ENCODE data around the gene GPX6. TPM values are rescaled to one million over a fixed set of nuclear protein-coding genes. Genes with fewer than 3 reads are reported as not detected.
"Not testable (repeated sequence)": the region's sequence is repeated elsewhere in the genome, so short reads cannot be mapped to it uniquely, and the experiment has no call there.

GPX6 gene
- total RNA-seq, 1 donor, result not detected

- TF ChIP-seq CTCF (IDR thresholded peaks at IDR 0.05; ENCODE audit: insufficient read depth, low read depth, low read length), result no peak
- no peak overlapping the region for H3K4me3 ChIP-seq (ENCODE audit: low read depth, low read length)
- no peak for DNase-seq (ENCODE audit: low read depth)
These were observed 35.2 kb downstream of the GPX6 start for GRCh38 chr6:28480253-28480932.

- no peak for DNase-seq (ENCODE audit: low read depth)
- no peak for TF ChIP-seq CTCF (IDR thresholded peaks at IDR 0.05; ENCODE audit: insufficient read depth, low read depth, low read length)
- H3K4me3 ChIP-seq (ENCODE audit: low read depth, low read length), result no peak overlapping the region
These were observed 37.1 kb downstream of the GPX6 start for GRCh38 chr6:28478518-28478917.

GRCh38 chr6:28474441-28475219, 41.0 kb downstream of the GPX6 start:
- H3K4me3 ChIP-seq (ENCODE audit: low read depth, low read length), result peak overlapping the region; percentile 62
- peak; percentile 85 for DNase-seq (ENCODE audit: low read depth)
- no peak for TF ChIP-seq CTCF (IDR thresholded peaks at IDR 0.05; ENCODE audit: insufficient read depth, low read depth, low read length)

GRCh38 chr6:28469153-28469745, 46.3 kb downstream of the GPX6 start:
- not testable (repeated sequence) for DNase-seq (ENCODE audit: low read depth); H3K4me3 ChIP-seq (ENCODE audit: low read depth, low read length)

- DNase-seq (ENCODE audit: low read depth), result no peak
- no peak overlapping the region for H3K4me3 ChIP-seq (ENCODE audit: low read depth, low read length)
- no peak for TF ChIP-seq CTCF (IDR thresholded peaks at IDR 0.05; ENCODE audit: insufficient read depth, low read depth, low read length)
These were observed 47.5 kb downstream of the GPX6 start for GRCh38 chr6:28468056-28468455.

- TF ChIP-seq CTCF (IDR thresholded peaks at IDR 0.05; ENCODE audit: insufficient read depth, low read depth, low read length), result no peak
- DNase-seq (ENCODE audit: low read depth), result no peak
- H3K4me3 ChIP-seq (ENCODE audit: low read depth, low read length), result no peak overlapping the region
These were observed 53.2 kb downstream of the GPX6 start for GRCh38 chr6:28462401-28462800.

GRCh38 chr6:28458568-28458967, 57.0 kb downstream of the GPX6 start:
- no peak overlapping the region for H3K4me3 ChIP-seq (ENCODE audit: low read depth, low read length)
- DNase-seq (ENCODE audit: low read depth), result no peak
- no peak for TF ChIP-seq CTCF (IDR thresholded peaks at IDR 0.05; ENCODE audit: insufficient read depth, low read depth, low read length)

All from fibroblast of villous mesenchyme (primary cell).